Omental fat pad (tissue), 4 donors: ENCODE results near the gene PIK3CB. TPM values are rescaled to one million over a fixed set of nuclear protein-coding genes. Genes with fewer than 3 reads are reported as not detected.

Experiments
- ATAC-seq: fragments of 150-250 bp; one replicate; pipeline ENCODE4 v1.9.1; 2016; ENCODE audit warnings: mild to moderate bottlenecking, moderate library complexity; ENCODE audit not compliant: low FRiP score
- DNase-seq: peaks from one replicate; pipeline ENCODE4 v3.0.0-alpha.2; 2019; ENCODE audit warnings: low spot score
- total RNA-seq, 4 donors: library from RNA; depleted of rRNA; stranded (reverse); fragments of >200 nt; gene quantifications; one replicate each; pipeline ENCODE4 v1.1.0, GENCODE V29; 2016
- TF ChIP-seq, protein P1 (sequence below), 3 donors: fragments of 450-650 bp; IDR thresholded peaks; one replicate each; pipeline ENCODE4 v1.5.1; 2016 to 2017; ENCODE audit warnings: antibody characterized with exemption in 3 of 3, mild to moderate bottlenecking in 3 of 3, moderate library complexity in 2 of 3

The PIK3CB gene
- 10 to 100 TPM; 20.6 to 42.8 (median 22.4) TPM for total RNA-seq

DNA sequence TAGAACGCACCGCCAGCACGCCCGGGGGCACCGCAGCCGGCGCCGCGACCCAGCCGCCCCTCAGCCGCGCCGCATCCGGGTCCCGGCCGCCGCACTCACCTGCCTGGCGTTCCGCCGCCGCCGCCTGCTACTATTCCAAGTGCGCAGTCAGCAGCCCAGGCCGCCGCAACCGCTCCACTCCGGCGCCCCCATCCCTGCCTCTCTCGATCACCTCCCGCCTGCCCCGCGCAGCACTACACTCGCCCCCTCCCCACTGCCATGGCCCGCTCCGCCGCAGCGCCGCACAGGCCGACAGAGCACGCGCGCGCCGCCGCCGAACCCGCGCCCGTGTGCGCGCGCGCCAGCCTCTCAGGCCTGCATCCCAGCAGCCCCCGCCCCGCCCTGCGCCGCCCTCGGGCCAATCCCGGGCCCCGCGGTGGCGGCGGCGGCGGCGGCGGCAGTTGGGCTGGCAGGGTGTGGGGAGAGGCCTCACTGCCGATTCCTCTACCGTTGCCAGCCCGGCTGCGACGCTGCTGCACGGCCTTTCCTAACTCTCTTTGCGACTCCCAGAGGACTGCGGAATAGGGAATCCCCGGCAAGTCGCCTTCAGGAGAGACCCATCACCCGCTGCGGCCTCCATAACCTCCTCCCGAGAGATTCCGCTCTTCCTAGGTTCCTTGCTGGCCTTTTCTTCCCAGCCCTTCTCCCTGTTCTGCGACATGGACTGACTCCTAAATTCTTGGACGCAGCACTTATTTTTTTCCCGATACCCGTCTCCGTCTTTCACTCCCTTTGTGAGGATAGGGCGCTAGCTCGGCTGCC is at the start of gene PIK3CB:
Gene PIK3CB (minus strand): TSS at position 333 of the 801 bp plus-strand sequence. CDS start 75,585 bp downstream, outside the sequence.
- DNase-seq: peak; percentile 27
- peak; percentile 99 for ATAC-seq
- TF ChIP-seq, protein P1, sequence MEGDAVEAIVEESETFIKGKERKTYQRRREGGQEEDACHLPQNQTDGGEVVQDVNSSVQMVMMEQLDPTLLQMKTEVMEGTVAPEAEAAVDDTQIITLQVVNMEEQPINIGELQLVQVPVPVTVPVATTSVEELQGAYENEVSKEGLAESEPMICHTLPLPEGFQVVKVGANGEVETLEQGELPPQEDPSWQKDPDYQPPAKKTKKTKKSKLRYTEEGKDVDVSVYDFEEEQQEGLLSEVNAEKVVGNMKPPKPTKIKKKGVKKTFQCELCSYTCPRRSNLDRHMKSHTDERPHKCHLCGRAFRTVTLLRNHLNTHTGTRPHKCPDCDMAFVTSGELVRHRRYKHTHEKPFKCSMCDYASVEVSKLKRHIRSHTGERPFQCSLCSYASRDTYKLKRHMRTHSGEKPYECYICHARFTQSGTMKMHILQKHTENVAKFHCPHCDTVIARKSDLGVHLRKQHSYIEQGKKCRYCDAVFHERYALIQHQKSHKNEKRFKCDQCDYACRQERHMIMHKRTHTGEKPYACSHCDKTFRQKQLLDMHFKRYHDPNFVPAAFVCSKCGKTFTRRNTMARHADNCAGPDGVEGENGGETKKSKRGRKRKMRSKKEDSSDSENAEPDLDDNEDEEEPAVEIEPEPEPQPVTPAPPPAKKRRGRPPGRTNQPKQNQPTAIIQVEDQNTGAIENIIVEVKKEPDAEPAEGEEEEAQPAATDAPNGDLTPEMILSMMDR (IDR thresholded peaks at IDR 0.05): no peak

DNA sequence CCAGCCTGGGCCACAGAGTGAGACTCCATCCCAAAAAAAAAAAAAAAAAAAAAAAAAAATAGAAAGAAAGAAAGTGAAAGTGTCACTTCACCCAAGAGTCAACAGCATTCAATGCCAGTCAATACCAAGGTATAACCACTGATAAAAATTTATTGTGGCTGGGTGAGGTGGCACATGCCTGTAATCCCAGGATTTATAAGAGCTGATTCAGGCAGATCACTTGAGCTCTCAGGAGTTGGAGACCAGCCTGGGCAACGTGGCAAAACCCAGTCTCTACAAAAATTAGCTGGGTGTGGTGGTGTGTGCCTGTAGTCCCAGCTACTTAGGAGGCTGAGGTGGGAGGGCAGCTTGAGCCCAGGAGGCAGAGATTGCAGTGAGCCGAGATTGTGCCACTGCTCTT is 46.5 kb upstream of the PIK3CB start:
- ATAC-seq: no peak
- DNase-seq: no peak

DNA sequence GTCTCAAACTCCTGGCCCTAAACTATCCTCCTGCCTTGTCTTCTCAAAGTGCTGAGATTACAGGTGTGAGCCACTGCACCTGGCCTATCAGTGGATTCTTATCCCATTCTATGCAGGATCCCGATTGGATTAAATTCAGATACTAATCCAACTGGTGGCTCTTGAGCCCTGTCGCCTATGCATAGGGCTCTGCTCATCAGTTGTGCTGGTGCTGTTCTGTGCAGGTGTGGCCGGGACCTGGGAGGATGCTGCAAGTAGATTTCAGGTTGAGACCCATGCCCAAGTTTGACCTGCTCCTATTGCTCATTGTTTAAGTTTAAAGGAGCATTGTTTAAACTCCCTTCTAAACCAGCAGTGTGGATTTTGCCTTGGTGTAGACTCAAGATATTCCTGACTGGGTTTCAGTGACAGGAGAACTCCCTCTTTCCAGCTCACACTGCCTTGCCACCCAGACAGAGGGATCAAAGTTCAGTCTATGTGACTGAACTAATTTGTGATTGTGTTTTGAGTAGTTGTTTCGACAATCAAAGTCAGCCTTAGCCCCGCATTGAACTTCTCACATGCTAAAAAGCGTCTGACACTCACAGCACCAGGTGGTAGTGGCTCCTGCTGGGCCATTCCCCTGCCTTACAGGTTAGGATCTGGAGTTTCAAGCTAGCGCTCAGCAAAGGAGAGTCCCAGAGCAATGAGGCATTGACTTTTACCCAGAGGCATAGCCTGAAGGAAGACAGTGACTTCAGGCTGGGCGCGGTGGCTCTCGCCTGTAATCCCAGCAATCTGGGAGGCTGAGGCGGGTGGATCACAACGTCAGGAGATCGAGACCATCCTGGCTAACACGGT is 45.0 kb upstream of the PIK3CB start:
- ATAC-seq (no peak), DNase-seq (no peak)
- TF ChIP-seq, protein P1 (IDR thresholded peaks at IDR 0.05): no peak

More for the DNA sequence above, 46.5 kb upstream of the PIK3CB start:
- TF ChIP-seq, protein P1 (IDR thresholded peaks at IDR 0.05): no peak

DNA sequence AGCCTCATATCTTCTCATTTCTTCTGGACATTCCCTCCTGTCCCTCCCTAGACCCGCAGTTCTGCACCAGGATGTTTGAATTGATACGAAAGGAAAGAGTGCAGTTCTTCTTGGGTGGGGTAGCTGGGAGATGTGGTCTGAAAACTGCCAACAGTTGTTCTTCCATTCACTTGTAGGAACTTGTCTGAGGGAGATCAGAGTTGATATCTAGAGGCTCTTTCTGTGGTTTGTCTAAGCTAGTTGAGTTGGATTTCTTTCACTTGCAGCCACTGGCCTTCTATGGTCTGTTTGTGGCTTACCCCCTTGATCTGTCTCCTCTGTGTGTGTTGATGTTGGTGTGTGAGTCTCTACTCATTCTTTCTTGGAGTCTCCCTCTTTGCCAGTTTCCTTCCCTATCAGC is 42.5 kb upstream of the PIK3CB start:
- ATAC-seq (no peak), DNase-seq (no peak)
- TF ChIP-seq, protein P1 (IDR thresholded peaks at IDR 0.05): no peak

DNA sequence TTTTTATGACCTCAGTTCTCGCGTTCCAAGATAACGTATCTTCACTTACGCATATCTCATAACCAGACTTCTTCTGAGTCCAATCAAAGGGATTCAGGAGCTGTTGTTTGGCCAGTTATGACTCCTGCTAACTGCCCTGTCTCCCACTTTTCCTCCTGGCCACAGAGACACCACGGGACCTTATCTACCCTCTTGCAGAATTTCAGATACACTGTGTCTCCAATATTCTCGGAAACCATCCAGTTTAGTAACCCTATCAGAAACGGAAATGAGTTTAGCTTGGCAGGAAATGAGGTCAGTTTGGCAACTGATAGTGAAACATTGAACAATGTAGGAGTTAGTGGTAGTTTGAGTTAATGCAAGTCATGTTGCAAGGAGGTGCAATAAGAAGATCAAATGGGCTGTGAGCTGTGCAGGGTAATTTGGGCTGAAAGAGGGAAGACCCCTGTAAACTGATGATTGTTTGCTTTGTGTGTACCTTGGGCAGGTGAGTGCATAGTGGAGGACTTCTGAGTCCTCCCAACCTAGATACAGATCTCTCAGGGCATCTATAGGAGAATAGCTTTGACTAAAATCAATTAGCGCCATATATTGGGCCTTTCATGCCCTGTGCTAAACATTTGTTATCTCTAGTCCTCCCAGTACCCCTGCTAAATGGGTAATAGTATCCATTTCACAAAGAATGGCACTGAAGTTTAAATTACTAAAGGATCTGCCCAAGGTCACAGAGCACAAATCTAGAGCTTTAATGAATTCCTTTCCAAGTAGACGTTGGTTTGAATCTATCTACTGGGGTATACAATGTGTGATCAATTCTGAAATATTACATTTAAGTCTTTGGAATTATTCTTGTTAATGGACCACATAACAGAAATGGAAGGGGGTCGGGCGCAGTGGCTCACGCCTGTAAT is 41.3 kb upstream of the PIK3CB start:
- no peak for ATAC-seq
- TF ChIP-seq, protein P1 (IDR thresholded peaks at IDR 0.05): no peak
- no peak for DNase-seq

DNA sequence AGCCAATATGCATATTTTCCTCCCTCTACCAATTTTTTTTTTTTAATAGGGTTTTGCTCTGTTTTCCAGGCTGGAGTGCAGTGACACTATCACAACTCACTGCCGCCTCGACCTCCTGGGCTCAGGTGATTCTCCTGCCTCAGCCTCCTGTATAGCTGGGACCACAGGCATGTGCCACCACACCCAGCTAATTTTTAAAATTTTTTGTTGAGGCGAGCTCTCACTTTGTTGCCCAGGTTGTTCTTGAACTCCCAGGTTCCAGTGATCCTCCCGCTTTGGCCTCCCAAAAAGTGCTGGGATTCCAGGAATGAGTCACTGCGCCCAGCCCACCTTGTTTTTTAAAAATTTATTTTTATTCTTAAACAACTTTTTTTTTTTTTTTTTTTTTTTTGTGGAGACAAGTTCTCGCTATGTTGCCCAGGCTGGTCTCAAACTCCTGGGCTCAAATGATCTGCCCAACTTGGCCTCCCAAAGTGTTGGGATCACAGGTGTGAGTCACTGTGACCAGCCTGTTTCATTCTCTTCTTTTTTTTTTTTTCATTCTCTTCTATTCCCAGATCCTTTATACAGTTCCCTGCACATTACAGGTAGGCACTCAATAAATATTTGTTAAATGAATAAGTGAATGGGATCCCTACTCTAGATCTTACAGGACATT is 40.5 kb upstream of the PIK3CB start:
- TF ChIP-seq, protein P1 (IDR thresholded peaks at IDR 0.05): no peak
- ATAC-seq (no peak), DNase-seq (no peak)
